Measurements from ENCODE around the gene EDC3. TPM values are rescaled to one million over a fixed set of nuclear protein-coding genes. Genes with fewer than 3 reads are reported as not detected.

Gene EDC3
- total and polyA plus RNA-seq, 9 of the 15 experiments (the other 6 are each of a cell fraction or from before 2014, with no cell fraction given), result 11.7 to 63.9 (median 32.8) TPM

DNA sequence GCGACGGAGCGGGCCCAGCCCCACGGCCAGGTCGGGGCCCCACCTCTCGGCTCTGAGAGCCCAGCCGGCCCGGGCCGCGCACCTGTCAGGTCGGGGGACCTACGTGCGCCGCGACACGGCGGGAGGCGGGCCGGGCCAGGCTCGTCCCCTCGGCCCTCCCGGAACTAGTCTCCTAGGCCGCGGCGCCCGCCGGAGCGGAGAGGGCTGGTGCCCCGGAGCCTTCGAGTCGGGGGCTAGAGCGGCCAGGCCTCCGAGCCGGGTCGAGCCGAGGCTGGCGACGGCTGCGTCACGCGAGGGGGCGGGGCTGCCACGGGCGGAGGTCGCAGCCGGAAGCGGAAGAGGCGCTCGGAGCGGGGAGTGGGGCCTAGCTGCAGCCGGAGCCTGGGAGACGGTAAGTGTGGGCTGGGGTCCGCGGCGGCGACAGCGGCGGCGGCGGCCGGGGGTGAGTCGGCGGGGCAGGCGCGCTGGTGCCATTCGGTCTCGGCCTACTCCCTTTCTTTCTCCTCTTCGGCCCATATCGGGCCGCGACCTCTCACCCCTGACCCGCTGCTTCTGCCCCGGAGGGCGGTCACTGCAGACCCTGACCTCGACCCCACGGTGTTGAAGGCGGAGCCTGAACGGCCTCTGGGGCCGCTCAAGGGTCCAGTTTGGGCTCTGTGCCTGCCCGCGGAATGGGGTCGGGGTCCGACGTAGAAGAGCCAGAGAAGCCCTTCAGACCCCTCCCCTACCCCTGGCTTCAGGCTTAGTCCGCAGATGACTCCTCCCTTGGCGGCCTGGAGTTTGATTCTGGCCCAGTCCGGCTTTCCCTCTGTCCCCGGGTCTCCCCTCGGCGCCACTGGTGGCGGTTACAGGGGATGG is 80.1 kb downstream of the EDC3 start, which contains the start of gene CLK3 (continued):
- TF ChIP-seq, protein P1, sequence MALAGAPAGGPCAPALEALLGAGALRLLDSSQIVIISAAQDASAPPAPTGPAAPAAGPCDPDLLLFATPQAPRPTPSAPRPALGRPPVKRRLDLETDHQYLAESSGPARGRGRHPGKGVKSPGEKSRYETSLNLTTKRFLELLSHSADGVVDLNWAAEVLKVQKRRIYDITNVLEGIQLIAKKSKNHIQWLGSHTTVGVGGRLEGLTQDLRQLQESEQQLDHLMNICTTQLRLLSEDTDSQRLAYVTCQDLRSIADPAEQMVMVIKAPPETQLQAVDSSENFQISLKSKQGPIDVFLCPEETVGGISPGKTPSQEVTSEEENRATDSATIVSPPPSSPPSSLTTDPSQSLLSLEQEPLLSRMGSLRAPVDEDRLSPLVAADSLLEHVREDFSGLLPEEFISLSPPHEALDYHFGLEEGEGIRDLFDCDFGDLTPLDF (CRISPR knock-in tag; IDR thresholded peaks at IDR 0.05), result peak; percentile 56; the same call in 1 of the 2 replicates
- TF ChIP-seq KLF16 (IDR thresholded peaks at IDR 0.05) (no peak), PHTF2 (CRISPR knock-in tag; IDR thresholded peaks at IDR 0.05) (no peak), FOXM1 (IDR thresholded peaks at IDR 0.05; ENCODE audit: low read depth) (no peak), FOXM1 (CRISPR knock-in tag; IDR thresholded peaks at IDR 0.05; ENCODE audit: low read depth) (peak; percentile 70), HMGXB4 (CRISPR knock-in tag; IDR thresholded peaks at IDR 0.05) (peak; percentile 72; the same call in 1 of the 2 replicates), PTTG1 (tag; IDR thresholded peaks at IDR 0.05; ENCODE audit: low read depth) (no peak), EGR1 (conservative IDR thresholded peaks at IDR 0.05) (no peak), ETV1 (tag; conservative IDR thresholded peaks at IDR 0.05; ENCODE audit: low read depth) (no peak), KDM5B (IDR thresholded peaks at IDR 0.05; ENCODE audit: insufficient replicate concordance, low read depth, low read length) (peak; percentile 26), STAT5A (IDR thresholded peaks at IDR 0.05; ENCODE audit: borderline replicate concordance, low read length) (no peak)
- TF ChIP-seq, protein P2, sequence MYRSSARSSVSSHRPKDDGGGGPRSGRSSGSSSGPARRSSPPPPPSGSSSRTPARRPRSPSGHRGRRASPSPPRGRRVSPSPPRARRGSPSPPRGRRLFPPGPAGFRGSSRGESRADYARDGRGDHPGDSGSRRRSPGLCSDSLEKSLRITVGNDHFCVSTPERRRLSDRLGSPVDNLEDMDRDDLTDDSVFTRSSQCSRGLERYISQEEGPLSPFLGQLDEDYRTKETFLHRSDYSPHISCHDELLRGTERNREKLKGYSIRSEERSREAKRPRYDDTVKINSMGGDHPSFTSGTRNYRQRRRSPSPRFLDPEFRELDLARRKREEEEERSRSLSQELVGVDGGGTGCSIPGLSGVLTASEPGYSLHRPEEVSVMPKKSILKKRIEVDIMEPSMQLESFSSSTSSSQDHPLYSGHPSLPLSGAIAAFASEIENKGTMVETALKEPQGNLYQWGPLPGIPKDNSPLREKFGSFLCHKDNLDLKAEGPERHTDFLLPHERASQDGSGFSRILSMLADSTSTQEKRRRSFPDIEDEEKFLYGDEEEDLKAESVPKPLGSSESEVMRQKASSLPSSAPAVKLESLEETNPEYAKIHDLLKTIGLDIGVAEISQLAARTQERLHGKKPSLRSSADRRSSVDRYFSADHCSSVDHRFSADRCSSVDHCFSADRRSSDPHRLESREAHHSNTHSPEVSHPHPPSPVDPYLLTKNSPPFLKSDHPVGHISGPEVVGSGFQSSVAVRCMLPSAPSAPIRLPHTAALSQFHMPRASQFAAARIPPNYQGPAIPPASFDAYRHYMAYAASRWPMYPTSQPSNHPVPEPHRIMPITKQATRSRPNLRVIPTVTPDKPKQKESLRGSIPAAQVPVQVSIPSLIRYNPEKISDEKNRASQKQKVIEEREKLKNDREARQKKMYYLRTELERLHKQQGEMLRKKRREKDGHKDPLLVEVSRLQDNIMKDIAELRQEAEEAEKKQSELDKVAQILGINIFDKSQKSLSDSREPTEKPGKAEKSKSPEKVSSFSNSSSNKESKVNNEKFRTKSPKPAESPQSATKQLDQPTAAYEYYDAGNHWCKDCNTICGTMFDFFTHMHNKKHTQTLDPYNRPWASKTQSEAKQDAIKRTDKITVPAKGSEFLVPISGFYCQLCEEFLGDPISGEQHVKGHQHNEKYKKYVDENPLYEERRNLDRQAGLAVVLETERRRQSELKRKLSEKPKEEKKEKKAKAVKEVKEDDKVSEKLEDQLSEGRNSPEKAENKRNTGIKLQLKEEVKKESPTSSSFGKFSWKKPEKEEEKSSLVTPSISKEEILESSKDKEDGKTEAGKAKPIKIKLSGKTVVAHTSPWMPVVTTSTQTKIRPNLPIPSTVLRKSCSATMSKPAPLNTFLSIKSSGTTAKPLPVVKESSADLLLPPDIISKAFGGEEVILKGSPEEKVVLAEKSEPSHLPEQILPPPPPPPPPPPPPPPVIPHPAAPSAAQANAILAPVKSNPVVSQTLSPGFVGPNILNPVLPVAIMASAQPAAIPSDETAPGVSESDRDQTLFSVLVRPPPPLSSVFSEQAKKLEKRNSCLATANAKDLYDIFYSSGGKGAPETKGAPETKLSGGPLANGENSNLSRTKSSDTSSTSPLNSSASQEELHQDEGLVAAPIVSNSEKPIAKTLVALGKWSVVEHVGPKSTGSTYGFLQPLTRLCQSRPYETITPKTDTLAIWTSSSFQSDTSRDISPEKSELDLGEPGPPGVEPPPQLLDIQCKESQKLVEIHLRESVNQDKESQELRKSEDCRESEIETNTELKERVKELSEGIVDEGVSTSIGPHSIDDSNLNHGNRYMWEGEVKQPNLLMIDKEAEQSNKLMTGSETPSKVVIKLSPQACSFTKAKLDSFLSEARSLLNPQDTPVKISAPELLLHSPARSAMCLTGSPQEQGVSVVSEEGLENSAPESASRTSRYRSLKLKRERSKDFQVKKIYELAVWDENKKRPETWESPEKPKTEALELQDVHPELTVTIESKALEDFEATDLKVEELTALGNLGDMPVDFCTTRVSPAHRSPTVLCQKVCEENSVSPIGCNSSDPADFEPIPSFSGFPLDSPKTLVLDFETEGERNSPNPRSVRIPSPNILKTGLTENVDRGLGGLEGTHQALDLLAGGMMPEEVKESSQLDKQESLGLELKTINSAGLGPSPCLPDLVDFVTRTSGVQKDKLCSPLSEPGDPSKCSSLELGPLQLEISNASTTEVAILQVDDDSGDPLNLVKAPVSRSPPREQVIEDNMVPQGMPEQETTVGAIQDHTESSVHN (IDR thresholded peaks at IDR 0.05; ENCODE audit: borderline replicate concordance in 1 of 2, low read depth in 1 of 2), result no peak

Measured in K562 (cell line).